ENCODE data around the gene CEP128.
A peak's percentile ranks its signal among the peaks of the same experiment; 100 is the strongest.

Gene CEP128

GRCh38 chr14:80606347-80606772, 335.2 kb downstream of the CEP128 start:
- in situ Hi-C loops (cut with HindIII; ENCODE audit: low sequenced_read_pairs), result no loop called here
- DNase-seq (ENCODE audit: low read depth), result no peak
- no peak for TF ChIP-seq CTCF (IDR thresholded peaks at IDR 0.05; ENCODE audit: low read depth, low read length, missing control alignments)
- H3K4me3 ChIP-seq (ENCODE audit: low read depth, low read length), result no peak overlapping the region

GRCh38 chr14:80605536-80605935, 336.0 kb downstream of the CEP128 start:
- no peak for TF ChIP-seq CTCF (IDR thresholded peaks at IDR 0.05; ENCODE audit: low read depth, low read length, missing control alignments)
- in situ Hi-C loops (cut with HindIII; ENCODE audit: low sequenced_read_pairs), result no loop called here
- H3K4me3 ChIP-seq (ENCODE audit: low read depth, low read length), result no peak overlapping the region
- DNase-seq (ENCODE audit: low read depth), result no peak

- no peak overlapping the region for H3K4me3 ChIP-seq (ENCODE audit: low read depth, low read length)
- in situ Hi-C loops (cut with HindIII; ENCODE audit: low sequenced_read_pairs), result no loop called here
- no peak for TF ChIP-seq CTCF (IDR thresholded peaks at IDR 0.05; ENCODE audit: low read depth, low read length, missing control alignments)
- DNase-seq (ENCODE audit: low read depth), result no peak
Observed at GRCh38 chr14:80602946-80603345, 338.6 kb downstream of the CEP128 start.

GRCh38 chr14:80587096-80587724, 354.3 kb downstream of the CEP128 start:
- no peak overlapping the region for H3K4me3 ChIP-seq (ENCODE audit: low read depth, low read length)
- in situ Hi-C loops (cut with HindIII; ENCODE audit: low sequenced_read_pairs), result no loop called here
- peak; percentile 31 for DNase-seq (ENCODE audit: low read depth)
- TF ChIP-seq CTCF (IDR thresholded peaks at IDR 0.05; ENCODE audit: low read depth, low read length, missing control alignments), result peak; percentile 56

GRCh38 chr14:80586131-80586530, 355.4 kb downstream of the CEP128 start:
- no peak for TF ChIP-seq CTCF (IDR thresholded peaks at IDR 0.05; ENCODE audit: low read depth, low read length, missing control alignments)
- in situ Hi-C loops (cut with HindIII; ENCODE audit: low sequenced_read_pairs), result no loop called here
- DNase-seq (ENCODE audit: low read depth), result no peak
- no peak overlapping the region for H3K4me3 ChIP-seq (ENCODE audit: low read depth, low read length)

GRCh38 chr14:80585506-80585835, 356.1 kb downstream of the CEP128 start:
- H3K4me3 ChIP-seq (ENCODE audit: low read depth, low read length), result no peak overlapping the region
- TF ChIP-seq CTCF (IDR thresholded peaks at IDR 0.05; ENCODE audit: low read depth, low read length, missing control alignments), result no peak
- no peak for DNase-seq (ENCODE audit: low read depth)
- in situ Hi-C loops (cut with HindIII; ENCODE audit: low sequenced_read_pairs), result no loop called here

Measured in astrocyte of the cerebellum (primary cell).